ENCODE results near the gene NDUFS2. TPM values are rescaled to one million over a fixed set of nuclear protein-coding genes. Genes with fewer than 3 reads are reported as not detected.

Gene NDUFS2
- total and polyA plus RNA-seq, 9 of the 15 experiments (the other 6 are each of a cell fraction or from before 2014, with no cell fraction given), result 70.0 to 176 (median 141) TPM

DNA sequence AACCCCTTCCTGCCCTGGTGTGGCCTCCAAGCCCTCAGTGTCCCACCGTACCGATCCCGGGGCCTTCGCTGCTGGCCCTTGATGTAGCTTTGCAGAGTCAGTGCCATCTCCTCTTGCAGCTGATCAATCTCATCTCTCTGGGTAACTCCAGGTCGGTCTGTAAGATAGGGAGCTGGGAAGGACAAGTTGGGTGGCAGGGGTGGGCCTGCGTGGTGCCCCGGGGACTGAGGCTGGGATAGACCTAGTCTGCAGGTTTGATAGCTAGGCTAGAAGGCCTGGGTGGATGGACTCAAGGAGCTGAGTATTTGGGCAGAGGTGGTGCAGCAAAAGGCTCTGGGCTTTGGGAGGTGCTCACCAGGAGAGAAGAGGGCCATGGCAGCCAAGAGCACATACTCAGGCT, 28.6 kb downstream of the NDUFS2 start (continued):
- no peak for TF ChIP-seq ERF (CRISPR knock-in tag; IDR thresholded peaks at IDR 0.05)
- no peak for TF ChIP-seq SMC3 (conservative IDR thresholded peaks at IDR 0.05; ENCODE audit: insufficient read depth, low read depth, low read length)
- no peak for TF ChIP-seq ZNF561 (CRISPR knock-in tag; conservative IDR thresholded peaks at IDR 0.05)
- TF ChIP-seq ZNF444 (CRISPR knock-in tag; IDR thresholded peaks at IDR 0.05), result no peak
- no peak for TF ChIP-seq ZNF592 (IDR thresholded peaks at IDR 0.05)
- no peak for TF ChIP-seq BRD4 (IDR thresholded peaks at IDR 0.05)
- TF ChIP-seq ZZZ3 (IDR thresholded peaks at IDR 0.05), result no peak
- no peak for TF ChIP-seq ETV6 (IDR thresholded peaks at IDR 0.05; ENCODE audit: borderline replicate concordance in 1 of 2, low read depth in 2 of 2, low read length in 1 of 2)
- no peak for TF ChIP-seq ETV6 (CRISPR knock-in tag; IDR thresholded peaks at IDR 0.05; ENCODE audit: borderline replicate concordance)
